Measurements from ENCODE around the gene PLEKHA7. TPM values are rescaled to one million over a fixed set of nuclear protein-coding genes. Genes with fewer than 3 reads are reported as not detected.

Gene PLEKHA7
- total and polyA plus RNA-seq, 2 of the 13 experiments (the other 11 are each of a cell fraction or from before 2014, with no cell fraction given): 17.5 to 18.7 TPM

DNA sequence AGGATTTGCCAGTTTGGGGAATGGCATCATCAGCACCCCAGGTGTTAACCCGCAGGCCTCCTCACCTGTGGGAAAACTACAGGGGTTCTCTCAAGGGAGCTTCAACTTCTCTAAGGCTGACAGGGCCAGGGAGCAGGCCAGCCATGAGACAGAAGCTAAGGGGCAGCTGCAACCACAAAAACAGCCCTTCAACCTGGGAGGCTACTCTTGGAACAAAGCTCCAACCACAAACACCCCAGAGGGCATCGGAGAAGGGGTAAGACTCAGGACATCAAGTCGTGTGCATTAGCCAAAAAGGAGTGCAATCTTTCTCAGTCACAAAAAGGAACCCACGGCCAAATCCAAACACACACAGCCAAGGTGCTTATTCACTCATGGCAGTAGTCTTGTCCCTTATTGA is 103.0 kb downstream of the PLEKHA7 start:
- H3K79me2 ChIP-seq (ENCODE audit: insufficient read depth, low read length): no peaks in the 10 kb centered on the region
- ChIA-PET POLR2A (no interaction called here), CTCF (ENCODE audit: low intra/inter-chr PET ratio, low total read pairs) (no interaction called here)
- BruUV-seq (replicated peaks): no TSS peak
- WGBS (ENCODE audit: low lambda C conversion rate): 95% methylated on average over 4 of the region's 4 CpGs
- FAIRE-seq: no peak
- H3K4me3 ChIP-seq (replicated peaks in 1 of 3; ENCODE audit: insufficient read depth in 1 of 3, low read depth in 2 of 3, low read length in 3 of 3): no peak overlapping the region
- H3K4me2 ChIP-seq (ENCODE audit: low read depth, low read length): no peak overlapping the region
- H3K4me1 ChIP-seq (ENCODE audit: insufficient read depth, low read length): peaks cover 8% of the 10 kb centered on the region; the same call in 1 of the 2 replicates
- no peaks in the 10 kb centered on the region; a peak in 1 of 5 replicates for H3K36me3 ChIP-seq (replicated peaks in 1 of 2; ENCODE audit: control insufficient read depth in 1 of 2, insufficient read depth in 2 of 2, low read length in 2 of 2)
- H4K20me1 ChIP-seq (ENCODE audit: insufficient read depth, low read length): no peaks in the 10 kb centered on the region
- ATAC-seq: no peak
- TF ChIP-seq ZMYM2 (CRISPR knock-in tag; IDR thresholded peaks at IDR 0.05) (no peak), MTA3 (CRISPR knock-in tag; IDR thresholded peaks at IDR 0.05) (no peak), ZNF232 (CRISPR knock-in tag; IDR thresholded peaks at IDR 0.05; ENCODE audit: borderline replicate concordance) (no peak), SIN3A (IDR thresholded peaks at IDR 0.05; ENCODE audit: borderline replicate concordance, low read depth, low read length) (no peak), SNAI1 (CRISPR knock-in tag; IDR thresholded peaks at IDR 0.05; ENCODE audit: borderline replicate concordance) (no peak), NFKB2 (CRISPR knock-in tag; IDR thresholded peaks at IDR 0.05; ENCODE audit: borderline replicate concordance) (no peak), ZNF460 (CRISPR knock-in tag; IDR thresholded peaks at IDR 0.05; ENCODE audit: borderline replicate concordance) (no peak), PHF21A (CRISPR knock-in tag; IDR thresholded peaks at IDR 0.05) (no peak), DNMT1 (CRISPR knock-in tag; IDR thresholded peaks at IDR 0.05) (no peak), ZNF7 (CRISPR knock-in tag; IDR thresholded peaks at IDR 0.05) (no peak)
- TF ChIP-seq, protein P1, sequence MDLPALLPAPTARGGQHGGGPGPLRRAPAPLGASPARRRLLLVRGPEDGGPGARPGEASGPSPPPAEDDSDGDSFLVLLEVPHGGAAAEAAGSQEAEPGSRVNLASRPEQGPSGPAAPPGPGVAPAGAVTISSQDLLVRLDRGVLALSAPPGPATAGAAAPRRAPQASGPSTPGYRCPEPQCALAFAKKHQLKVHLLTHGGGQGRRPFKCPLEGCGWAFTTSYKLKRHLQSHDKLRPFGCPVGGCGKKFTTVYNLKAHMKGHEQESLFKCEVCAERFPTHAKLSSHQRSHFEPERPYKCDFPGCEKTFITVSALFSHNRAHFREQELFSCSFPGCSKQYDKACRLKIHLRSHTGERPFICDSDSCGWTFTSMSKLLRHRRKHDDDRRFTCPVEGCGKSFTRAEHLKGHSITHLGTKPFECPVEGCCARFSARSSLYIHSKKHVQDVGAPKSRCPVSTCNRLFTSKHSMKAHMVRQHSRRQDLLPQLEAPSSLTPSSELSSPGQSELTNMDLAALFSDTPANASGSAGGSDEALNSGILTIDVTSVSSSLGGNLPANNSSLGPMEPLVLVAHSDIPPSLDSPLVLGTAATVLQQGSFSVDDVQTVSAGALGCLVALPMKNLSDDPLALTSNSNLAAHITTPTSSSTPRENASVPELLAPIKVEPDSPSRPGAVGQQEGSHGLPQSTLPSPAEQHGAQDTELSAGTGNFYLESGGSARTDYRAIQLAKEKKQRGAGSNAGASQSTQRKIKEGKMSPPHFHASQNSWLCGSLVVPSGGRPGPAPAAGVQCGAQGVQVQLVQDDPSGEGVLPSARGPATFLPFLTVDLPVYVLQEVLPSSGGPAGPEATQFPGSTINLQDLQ (CRISPR knock-in tag; IDR thresholded peaks at IDR 0.05): no peak
- TF ChIP-seq, protein P2, sequence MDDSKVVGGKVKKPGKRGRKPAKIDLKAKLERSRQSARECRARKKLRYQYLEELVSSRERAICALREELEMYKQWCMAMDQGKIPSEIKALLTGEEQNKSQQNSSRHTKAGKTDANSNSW (CRISPR knock-in tag; IDR thresholded peaks at IDR 0.05; ENCODE audit: borderline replicate concordance): no peak
- H3K9ac ChIP-seq (ENCODE audit: insufficient read depth, low read depth, low read length): no peak overlapping the region
- H3K9me3 ChIP-seq (ENCODE audit: low read length): no peaks in the 10 kb centered on the region
- no peak for DNase-seq (ENCODE audit: low spot score)
- no peak overlapping the region for H3K27ac ChIP-seq (ENCODE audit: extremely low read length, insufficient read depth, low read length)
- H2AFZ ChIP-seq (ENCODE audit: low read length): no peak overlapping the region
- intact Hi-C loops (cut with micrococcal nuclease; ENCODE audit: unreplicated experiment): no loop called here
- in situ Hi-C loops (cut with HindIII; ENCODE audit: extremely low pct_ligation_motif_present, low pct_unique_long_range_greater_than_20kb): no loop called here
- H3K27me3 ChIP-seq (ENCODE audit: control insufficient read depth in 1 of 2, insufficient read depth in 2 of 2, low read length in 2 of 2): no peaks in the 10 kb centered on the region
